GM12878 (cell line): ENCODE results near the gene PTPRN2. TPM values are rescaled to one million over a fixed set of nuclear protein-coding genes. Genes with fewer than 3 reads are reported as not detected.

Source experiments
- ATAC-seq: fragments of 200-7000 bp; cut with Tn5 transposase; 3 replicates; pipeline ENCODE4 v1.9.1; 2020; ENCODE audit warnings: mild to moderate bottlenecking, moderate library complexity
- BruUV-seq: library from RNA; stranded (reverse); fragments of 400-500 nt; replicated peaks from 2 replicates; lab custom pipeline; 2021; lab: Mats Ljungman, UMichigan
- CTCF ChIA-PET: fragments of 300-600 bp; sonication (Branson Sonifier 250); formaldehyde crosslinking; extraction: SDS; loops from one replicate; lab custom pipeline; 2021; ENCODE audit warnings: inconsistent platforms; lab: Yijun Ruan, JAX
- POLR2A ChIA-PET: fragments of 350-600 bp; formaldehyde crosslinking; extraction: SDS; loops from one replicate; lab custom pipeline; 2021; ENCODE audit warnings: inconsistent platforms; lab: Charles Lee
- RAD21 ChIA-PET: fragments of 300-600 bp; sonication (Branson Sonifier 250); formaldehyde crosslinking; loops from one replicate; lab custom pipeline; 2023; ENCODE audit warnings: antibody characterized with exemption; ENCODE audit not compliant: unreplicated experiment; lab: Charles Lee
- SMC1A ChIA-PET: fragments of 300-600 bp; sonication (Branson Sonifier 250); formaldehyde crosslinking; loops from one replicate; lab custom pipeline; 2023; ENCODE audit not compliant: unreplicated experiment, uncharacterized antibody; lab: Charles Lee
- DNase-seq: peaks from one replicate; pipeline ENCODE4 v3.0.0-alpha.2; 2011; ENCODE audit warnings: low read depth, low spot score
- FAIRE-seq: peaks from 3 replicates; lab custom pipeline; 2011; peaks lifted over from hg19 to GRCh38; lab: Jason Lieb, UNC
- H2AFZ ChIP-seq: 2 replicates; pipeline ENCODE4 v1.6.0; 2011; ENCODE audit warnings: low read depth, low read length, control low read depth; ENCODE audit not compliant: control insufficient read depth
- H3K27ac ChIP-seq: 2 replicates; pipeline ENCODE4 v1.5.1; 2011; ENCODE audit warnings: control low read depth; ENCODE audit not compliant: control insufficient read depth, insufficient read depth
- H3K27me3 ChIP-seq, 2 experiments: replicated peaks in 1 of 2; 2 replicates each; pipeline versions ENCODE4 v1.6.0 to v1.6.1; 2011; ENCODE audit warnings: low read length in 1 of 2; ENCODE audit not compliant: control insufficient read depth in 2 of 2, insufficient read depth in 2 of 2
- H3K36me3 ChIP-seq, 2 experiments: 2 replicates each; pipeline ENCODE4 v1.5.1; 2011; ENCODE audit warnings: low read length in 1 of 2; ENCODE audit not compliant: control insufficient read depth in 2 of 2, insufficient read depth in 2 of 2
- H3K4me1 ChIP-seq: 2 replicates; pipeline ENCODE4 v1.6.1; 2011; ENCODE audit warnings: mild to moderate bottlenecking, low read length, moderate library complexity, mixed read lengths; ENCODE audit not compliant: control insufficient read depth, insufficient read depth
- H3K4me2 ChIP-seq: 2 replicates; pipeline ENCODE4 v1.6.0; 2011; ENCODE audit warnings: control low read depth; ENCODE audit not compliant: control insufficient read depth, insufficient read depth
- H3K4me3 ChIP-seq: fragments of 200-600 bp; sonication (generic); 2 replicates; pipeline ENCODE4 v1.5.1; 2016
- H3K79me2 ChIP-seq: 2 replicates; pipeline ENCODE4 v1.6.0; 2011; ENCODE audit warnings: low read length; ENCODE audit not compliant: control insufficient read depth, insufficient read depth
- H3K9ac ChIP-seq: 2 replicates; pipeline ENCODE4 v1.8.0; 2011; ENCODE audit warnings: low read length, control low read depth, mixed read lengths; ENCODE audit not compliant: control insufficient read depth, insufficient read depth
- H3K9me3 ChIP-seq: replicated peaks from 3 replicates; pipeline ENCODE4 v1.5.1; 2011; ENCODE audit warnings: mild to moderate bottlenecking, low read length; ENCODE audit not compliant: control insufficient read depth, insufficient read depth
- H4K20me1 ChIP-seq: 2 replicates; pipeline ENCODE4 v1.6.0; 2011; ENCODE audit not compliant: control insufficient read depth, insufficient read depth
- ATF7 ChIP-seq: fragments of 450-650 bp; IDR thresholded peaks from 2 replicates; pipeline ENCODE4 v1.6.1; 2016; ENCODE audit warnings: low read depth, mild to moderate bottlenecking
- CHD1 ChIP-seq: IDR thresholded peaks from 2 replicates; pipeline ENCODE4 v1.6.1; 2012; ENCODE audit warnings: low read depth, low read length, improper control_type of control experiment
- CREB1 ChIP-seq: IDR thresholded peaks from 2 replicates; pipeline ENCODE4 v1.6.1; 2012; ENCODE audit warnings: low read depth, mild to moderate bottlenecking, inconsistent platforms
- ELK1 ChIP-seq: IDR thresholded peaks from 2 replicates; pipeline ENCODE4 v1.6.1; 2012; ENCODE audit warnings: low read depth, low read length, improper control_type of control experiment
- FOXK2 ChIP-seq: fragments of 450-650 bp; IDR thresholded peaks from 2 replicates; pipeline ENCODE4 v1.6.1; 2017; ENCODE audit warnings: mild to moderate bottlenecking, moderate library complexity
- NFYA ChIP-seq: IDR thresholded peaks from 2 replicates; pipeline ENCODE4 v1.6.1; 2011; ENCODE audit warnings: low read depth, mild to moderate bottlenecking, low read length, improper control_type of control experiment, borderline replicate concordance
- NKRF ChIP-seq: fragments of 450-650 bp; conservative IDR thresholded peaks from 2 replicates; pipeline ENCODE4 v1.6.1; 2017; ENCODE audit warnings: mild to moderate bottlenecking, moderate library complexity
- PRDM15 ChIP-seq: fragments of 450-650 bp; formaldehyde crosslinking; IDR thresholded peaks from 2 replicates; pipeline ENCODE4 v1.4.0; 2020; ENCODE audit warnings: mild to moderate bottlenecking, moderate library complexity
- RFX5 ChIP-seq: IDR thresholded peaks from 2 replicates; pipeline ENCODE4 v1.6.1; 2011; ENCODE audit warnings: low read depth, low read length, improper control_type of control experiment
- ZNF592 ChIP-seq: fragments of 450-650 bp; IDR thresholded peaks from 2 replicates; pipeline ENCODE4 v1.6.1; 2017; ENCODE audit warnings: mild to moderate bottlenecking, moderate library complexity
- WGBS: methylation state at CpG from one replicate; pipeline ENCODE4 v1.1.6; 2016; ENCODE audit warnings: low lambda C conversion rate; ENCODE audit not compliant: insufficient replicate concordance, insufficient coverage; ENCODE audit errors: missing lambda C conversion rate; 5-methylcytosine and 5-hydroxymethylcytosine counted together
- in situ Hi-C: fragments of 300-500 bp; cut with MboI; formaldehyde crosslinking; loops from 9 replicates; pipeline ENCODE4 v1.14.3; 2018; ENCODE audit warnings: mixed read lengths
- intact Hi-C: fragments of 100-400 bp; cut with micrococcal nuclease; formaldehyde crosslinking; loops from one replicate; pipeline ENCODE4 v1.14.2; 2022; ENCODE audit not compliant: unreplicated experiment
- polyA plus RNA-seq, 11 experiments: library from polyadenylated mRNA; depleted of rRNA in 4 of 11; unstranded in 6 of 11; stranded (reverse) in 5 of 11; fragments of >200 nt; fragmentation: Nextera tagmentation in 4 of 11; fragmentation: Illumina TruSeq in 1 of 11; extraction: Ambion mirVana in 4 of 11; extraction: Trizol in 1 of 11; gene quantifications; 1 replicate in 1 of 11; 2 replicates in 10 of 11; pipeline versions ENCODE4 v1.2.1 to v1.2.3, GENCODE V29; 2011 to 2016; ENCODE audit warnings: inconsistent platforms in 2 of 11, missing spikeins in 2 of 11, low read depth in 1 of 11
- total RNA-seq, 4 experiments: library from RNA; depleted of rRNA in 3 of 4; stranded (reverse); fragments of >200 nt in 3 of 4; fragmentation: Illumina TruSeq in 1 of 4; extraction: Trizol in 1 of 4; gene quantifications; 2 replicates each; pipeline versions ENCODE4 v1.2.1 to v1.2.3, GENCODE V29; 2013 to 2021

The PTPRN2 gene
- total and polyA plus RNA-seq, 10 of the 15 experiments (the other 5 are each of a cell fraction or from before 2014, with no cell fraction given) = 5.4 TPM; not detected in 9

GRCh38 chr7:157769086-157769485, 818.5 kb downstream of the PTPRN2 start:
- H3K9ac ChIP-seq = no peak overlapping the region
- no peaks in the 10 kb centered on the region for H3K79me2 ChIP-seq
- FAIRE-seq (no peak), ATAC-seq (no peak)
- H3K4me3 ChIP-seq = no peak overlapping the region
- TF ChIP-seq NKRF (no peak), CHD1 (no peak), ATF7 (no peak), ZNF592 (no peak), FOXK2 (no peak), PRDM15 (CRISPR knock-in tag) (no peak), NFYA (no peak), CREB1 (no peak), RFX5 (no peak), ELK1 (no peak)
- TF ChIP-seq, all 136 proteins: peak for 0
- H4K20me1 ChIP-seq = no peaks in the 10 kb centered on the region
- no peak overlapping the region for H3K27ac ChIP-seq
- no TSS peak for BruUV-seq
- ChIA-PET SMC1A (no interaction called here), RAD21 (no interaction called here), POLR2A (no interaction called here), CTCF (no interaction called here)
- H3K9me3 ChIP-seq = peaks cover 1% of the 10 kb centered on the region; the same call in 2 of the 3 replicates
- H3K4me1 ChIP-seq = no peaks in the 10 kb centered on the region
- no peaks in the 10 kb centered on the region for H3K27me3 ChIP-seq
- intact Hi-C loops (no loop called here), in situ Hi-C loops (no loop called here)
- DNase-seq = no peak
- H2AFZ ChIP-seq = no peak overlapping the region
- no peaks in the 10 kb centered on the region for H3K36me3 ChIP-seq
- 65% methylated on average over 17 of the region's 17 CpGs for WGBS
- H3K4me2 ChIP-seq = no peak overlapping the region
